Mammary epithelial cell (primary cell): ENCODE data around the gene ACOX2.

ENCODE experiments used
- CTCF ChIP-seq, 2 donors: IDR thresholded peaks in 1 of 2; conservative IDR thresholded peaks in 1 of 2; 2 replicates each; pipeline ENCODE4 v1.5.1; 2011 to 2012; ENCODE audit warnings: inconsistent platforms in 2 of 2, low read length in 2 of 2, mild to moderate bottlenecking in 2 of 2, control low read depth in 1 of 2, low read depth in 1 of 2; ENCODE audit not compliant: insufficient read depth in 1 of 2; ENCODE audit errors: extremely low read depth in 1 of 2
- EZH2 ChIP-seq: IDR thresholded peaks from 2 replicates; pipeline ENCODE4 v1.6.1; 2012; ENCODE audit warnings: low read length, inconsistent platforms, borderline replicate concordance

- no peak for TF ChIP-seq CTCF (conservative IDR thresholded peaks at IDR 0.05 in 1 of 2, IDR thresholded peaks at IDR 0.05 in 1 of 2; ENCODE audit: extremely low read depth in 1 of 2, insufficient read depth in 1 of 2, low read depth in 1 of 2, low read length in 2 of 2)
- no peak for TF ChIP-seq EZH2
These were observed 35.7 kb upstream of the ACOX2 start for GRCh38 chr3:58572634-58573230.
